GM23248 (cell line): Measurements from ENCODE around the gene LIFR.

Experiments
- EZH2 ChIP-seq: fragments of 200-600 bp; sonication (generic); IDR thresholded peaks from 2 replicates; pipeline ENCODE4 v1.6.1; 2018; ENCODE audit warnings: antibody characterized with exemption, mild to moderate bottlenecking; ENCODE audit not compliant: insufficient read depth, poor library complexity, severe bottlenecking
- EZH2phosphoT487 ChIP-seq: fragments of 200-600 bp; sonication (generic); IDR thresholded peaks from 2 replicates; pipeline ENCODE4 v1.6.1; 2018; ENCODE audit warnings: antibody characterized with exemption, moderate library complexity, mild to moderate bottlenecking, low read depth; ENCODE audit not compliant: insufficient read depth

- TF ChIP-seq EZH2 (no peak), EZH2phosphoT487 (no peak)
Measured at GRCh38 chr5:38603691-38604090, 47.2 kb upstream of the LIFR start.
